HepG2 (cell line): ENCODE measurements around the gene TOR2A. TPM values are rescaled to one million over a fixed set of nuclear protein-coding genes. Genes with fewer than 3 reads are reported as not detected.

Experiments used
- CTCF ChIP-seq: sonication (generic); formaldehyde crosslinking; IDR thresholded peaks from 2 replicates; pipeline ENCODE4 v1.5.0; 2020; ENCODE audit warnings: mild to moderate bottlenecking, missing genetic modification reagents, moderate library complexity
- E2F1 ChIP-seq: sonication (generic); formaldehyde crosslinking; IDR thresholded peaks from 2 replicates; pipeline ENCODE4 v1.5.0; 2020; ENCODE audit warnings: missing genetic modification reagents
- GATAD1 ChIP-seq: IDR thresholded peaks from 2 replicates; pipeline ENCODE4 v1.6.1; 2016; ENCODE audit warnings: missing genetic modification reagents, missing compliant biosample characterization
- GATAD2A ChIP-seq: IDR thresholded peaks from 2 replicates; pipeline ENCODE4 v1.6.1; 2016
- HOXD1 ChIP-seq: sonication (generic); formaldehyde crosslinking; IDR thresholded peaks from 2 replicates; pipeline ENCODE4 v1.5.0; 2020; ENCODE audit warnings: missing genetic modification reagents
- IKZF5 ChIP-seq: IDR thresholded peaks from 2 replicates; pipeline ENCODE4 v1.6.1; 2018; ENCODE audit warnings: missing genetic modification reagents, mild to moderate bottlenecking, missing compliant biosample characterization
- KDM2A ChIP-seq: sonication (generic); formaldehyde crosslinking; IDR thresholded peaks from 2 replicates; pipeline ENCODE4 v1.4.0; 2020; ENCODE audit warnings: low read depth, missing genetic modification reagents, borderline replicate concordance
- NFIC ChIP-seq: IDR thresholded peaks from 2 replicates; pipeline ENCODE4 v1.6.1; 2012; ENCODE audit warnings: mild to moderate bottlenecking, low read length, inconsistent platforms
- NFYB ChIP-seq: sonication (generic); formaldehyde crosslinking; IDR thresholded peaks from 2 replicates; pipeline ENCODE4 v1.4.0; 2020; ENCODE audit warnings: missing genetic modification reagents
- NFYC ChIP-seq: IDR thresholded peaks from 2 replicates; pipeline ENCODE4 v1.6.1; 2016; ENCODE audit warnings: missing genetic modification reagents, missing compliant biosample characterization
- PAX8 ChIP-seq: sonication (generic); formaldehyde crosslinking; IDR thresholded peaks from 2 replicates; pipeline ENCODE4 v1.8.0; 2022; ENCODE audit warnings: mild to moderate bottlenecking, missing genetic modification reagents, borderline replicate concordance
- POGZ ChIP-seq: sonication (generic); formaldehyde crosslinking; IDR thresholded peaks from 2 replicates; pipeline ENCODE4 v1.4.0; 2020; ENCODE audit warnings: mild to moderate bottlenecking, missing genetic modification reagents
- SKI ChIP-seq: fragments of 450-650 bp; IDR thresholded peaks from one replicate; pipeline ENCODE4 v1.6.1; 2018; ENCODE audit warnings: mild to moderate bottlenecking; ENCODE audit not compliant: partially characterized antibody
- SMAD1 ChIP-seq: sonication (generic); formaldehyde crosslinking; IDR thresholded peaks from 2 replicates; pipeline ENCODE4 v1.4.0; 2020; ENCODE audit warnings: missing genetic modification reagents, low read depth, mild to moderate bottlenecking, borderline replicate concordance
- SOX5 ChIP-seq: IDR thresholded peaks from 2 replicates; pipeline ENCODE4 v1.6.1; 2016; ENCODE audit warnings: borderline replicate concordance
- SP1 ChIP-seq, 2 experiments: fragments of 450-650 bp in 1 of 2; sonication (generic) in 1 of 2; formaldehyde crosslinking in 1 of 2; IDR thresholded peaks; 2 replicates each; pipeline versions ENCODE4 v1.4.0 to v1.6.1; 2016 to 2020; ENCODE audit warnings: missing genetic modification reagents in 1 of 2
- ZBTB26 ChIP-seq: IDR thresholded peaks from 2 replicates; pipeline ENCODE4 v1.6.1; 2016; ENCODE audit warnings: missing compliant biosample characterization, missing genetic modification reagents, borderline replicate concordance
- ZBTB44 ChIP-seq: sonication (generic); formaldehyde crosslinking; IDR thresholded peaks from 2 replicates; pipeline ENCODE4 v1.4.0; 2020; ENCODE audit warnings: missing genetic modification reagents
- ZC3H13 ChIP-seq: sonication (generic); formaldehyde crosslinking; IDR thresholded peaks from 2 replicates; pipeline ENCODE4 v1.8.1; 2023; ENCODE audit warnings: mild to moderate bottlenecking, missing genetic modification reagents, moderate library complexity
- ZNF230 ChIP-seq: sonication (generic); formaldehyde crosslinking; IDR thresholded peaks from 2 replicates; pipeline ENCODE4 v1.4.0; 2020; ENCODE audit warnings: mild to moderate bottlenecking, missing genetic modification reagents
- ZNF788 ChIP-seq: sonication (generic); formaldehyde crosslinking; IDR thresholded peaks from 2 replicates; pipeline ENCODE4 v1.5.0; 2020; ENCODE audit warnings: mild to moderate bottlenecking, missing genetic modification reagents, borderline replicate concordance
- polyA plus RNA-seq, 8 experiments: library from polyadenylated mRNA; depleted of rRNA in 3 of 8; stranded (reverse) in 7 of 8; unstranded in 1 of 8; fragments of >200 nt; fragmentation: Illumina TruSeq in 4 of 8; extraction: Trizol in 4 of 8; gene quantifications; 2 replicates each; pipeline versions ENCODE4 v1.2.1 to v1.2.3, GENCODE V29; 2011 to 2016; ENCODE audit warnings: low read depth in 4 of 8, missing spikeins in 1 of 8, mixed read lengths in 1 of 8; ENCODE audit not compliant: insufficient read depth in 1 of 8
- total RNA-seq, 5 experiments: library from RNA; depleted of rRNA; stranded (reverse); fragments of >200 nt; fragmentation: Illumina TruSeq; extraction: Trizol; gene quantifications; 2 replicates each; pipeline ENCODE4 v1.2.3, GENCODE V29; 2016; ENCODE audit warnings: low read depth in 1 of 5

The TOR2A gene
- total and polyA plus RNA-seq, 2 of the 13 experiments (the other 11 are each of a cell fraction or from before 2014, with no cell fraction given): 3.5 to 7.2 TPM

- TF ChIP-seq CTCF (CRISPR knock-in tag) (0 out of 2 replicates have a peak, but pooled peaks have one; percentile 26), KDM2A (CRISPR knock-in tag) (peak; percentile 54; the same call in 1 of the 2 replicates), ZNF230 (no peak), SOX5 (0 out of 2 replicates have a peak, but pooled peaks have one; percentile 23), IKZF5 (CRISPR knock-in tag) (0 out of 2 replicates have a peak, but pooled peaks have one; percentile 46), ZBTB26 (CRISPR knock-in tag) (no peak), GATAD1 (CRISPR knock-in tag) (0 out of 2 replicates have a peak, but pooled peaks have one; percentile 26), E2F1 (no peak), NFYC (CRISPR knock-in tag) (peak; percentile 20; the same call in 1 of the 2 replicates), ZC3H13 (CRISPR knock-in tag) (no peak), NFYB (CRISPR knock-in tag) (0 out of 2 replicates have a peak, but pooled peaks have one; percentile 11), SMAD1 (CRISPR knock-in tag) (no peak), SP1 (IDR thresholded peaks at IDR 0.05) (peak; percentile 85), SP1 (CRISPR knock-in tag; IDR thresholded peaks at IDR 0.05) (peak; percentile 91), GATAD2A (CRISPR knock-in tag) (peak; percentile 30; the same call in 1 of the 2 replicates), SKI (peak; percentile 22), ZNF788 (CRISPR knock-in tag) (peak; percentile 56; the same call in 1 of the 2 replicates), PAX8 (CRISPR knock-in tag) (no peak), ZBTB44 (CRISPR knock-in tag) (no peak), POGZ (CRISPR knock-in tag) (0 out of 2 replicates have a peak, but pooled peaks have one; percentile 31), HOXD1 (CRISPR knock-in tag) (peak; percentile 100), NFIC (no peak)
These were observed 35.9 kb upstream of the TOR2A start (continued) for GRCh38 chr9:127770905-127771569.
